Forelimb muscle (tissue), 1 donor: ENCODE results near the gene FKBP6. TPM values are rescaled to one million over a fixed set of nuclear protein-coding genes. Genes with fewer than 3 reads are reported as not detected.
"Not testable (repeated sequence)": the region's sequence is repeated elsewhere in the genome, so short reads cannot be mapped to it uniquely, and the experiment has no call there.

Experiments used
- DNase-seq: peaks from one replicate; pipeline ENCODE4 v3.0.0-alpha.2; 2013; ENCODE audit warnings: low read depth
- polyA plus RNA-seq: library from polyadenylated mRNA; unstranded; fragments of 120-200 nt; gene quantifications from one replicate; pipeline ENCODE4 v1.2.1, GENCODE V29; 2013; ENCODE audit not compliant: insufficient read length

FKBP6 gene
- polyA plus RNA-seq, 1 donor = 0.23 TPM

DNA sequence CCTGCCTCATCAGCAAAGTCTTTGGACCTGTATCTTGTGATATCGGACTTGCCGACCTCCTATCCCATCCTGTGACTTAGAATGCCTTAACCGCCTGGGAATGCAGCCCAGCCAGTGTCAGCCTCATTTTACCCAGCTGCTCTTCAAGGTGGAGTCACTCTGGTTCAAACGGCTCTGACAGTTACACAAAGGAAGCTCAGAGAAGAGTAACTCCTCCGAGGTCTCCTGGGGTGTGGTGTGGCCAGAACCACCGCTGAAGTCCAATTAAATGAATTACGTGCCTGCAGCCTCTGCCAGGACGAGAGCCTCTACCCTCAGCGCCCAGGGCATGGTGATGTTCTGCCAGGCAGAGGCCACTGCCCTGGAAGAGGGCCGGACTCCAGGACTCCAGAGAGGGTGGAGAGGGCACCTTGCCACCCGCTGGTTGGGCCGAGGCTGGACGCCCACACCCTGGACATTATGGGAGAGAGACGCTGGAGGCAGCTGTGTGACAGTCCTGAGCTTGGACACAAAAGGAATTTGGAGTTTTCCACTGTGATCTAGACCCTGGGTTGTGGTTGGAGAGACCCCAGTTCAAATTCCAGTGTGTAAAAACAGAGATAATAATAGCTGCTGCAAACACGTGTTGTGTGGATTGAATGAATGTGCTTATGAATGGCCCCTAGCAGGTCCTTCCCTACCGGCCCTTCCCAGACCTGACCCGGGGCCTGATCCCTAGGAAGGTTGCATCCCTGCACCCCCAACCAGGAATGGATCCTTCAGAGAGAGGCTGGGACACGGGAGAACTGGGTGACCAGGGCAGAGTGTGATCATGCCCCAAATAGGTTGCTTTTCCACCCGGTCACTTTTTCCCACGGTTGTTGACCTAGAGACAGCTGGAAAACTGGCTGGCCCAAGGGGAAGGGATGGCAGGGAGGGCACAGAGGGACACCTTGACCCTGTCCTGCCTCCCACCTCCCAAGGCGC is 67.9 kb downstream of the FKBP6 start:
- DNase-seq = no peak

DNA sequence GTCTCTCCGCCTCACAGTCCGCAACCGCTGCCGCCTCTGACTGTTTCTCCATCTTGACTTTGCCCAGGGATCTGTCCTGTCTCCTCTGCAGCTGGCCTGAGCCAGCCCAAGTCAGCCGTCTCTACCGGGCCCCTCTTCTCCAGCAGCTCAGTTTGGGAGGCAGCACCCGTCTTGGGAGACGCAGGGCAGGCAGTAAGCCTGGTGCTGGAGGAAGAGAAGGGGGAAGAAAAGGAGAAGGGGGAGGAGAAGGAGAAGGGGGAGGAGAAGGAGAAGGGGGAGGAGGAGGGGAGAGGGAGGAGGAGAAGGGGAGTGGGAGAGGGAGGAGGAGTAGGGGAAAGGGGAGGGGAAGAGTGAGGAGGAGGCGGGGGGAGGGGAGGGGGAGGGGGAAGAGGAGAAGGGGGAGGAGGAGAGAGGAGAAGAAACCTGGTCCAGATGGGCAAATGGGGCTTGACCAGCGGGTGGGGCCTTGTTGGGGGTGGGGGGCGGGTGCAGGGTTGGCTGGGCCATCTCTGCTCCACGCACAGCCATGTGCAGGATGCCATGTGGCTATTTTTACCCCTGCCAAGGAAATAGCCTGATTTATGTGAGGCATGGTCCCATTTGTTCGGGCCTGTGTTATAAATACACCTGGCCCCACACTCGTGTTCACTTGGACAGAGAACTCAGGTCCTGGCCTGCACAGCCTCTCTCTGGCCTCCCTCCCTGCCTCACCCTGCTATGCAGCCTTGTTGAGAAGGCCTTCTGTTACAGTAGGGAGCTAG is 69.7 kb downstream of the FKBP6 start:
- no peak for DNase-seq

DNA sequence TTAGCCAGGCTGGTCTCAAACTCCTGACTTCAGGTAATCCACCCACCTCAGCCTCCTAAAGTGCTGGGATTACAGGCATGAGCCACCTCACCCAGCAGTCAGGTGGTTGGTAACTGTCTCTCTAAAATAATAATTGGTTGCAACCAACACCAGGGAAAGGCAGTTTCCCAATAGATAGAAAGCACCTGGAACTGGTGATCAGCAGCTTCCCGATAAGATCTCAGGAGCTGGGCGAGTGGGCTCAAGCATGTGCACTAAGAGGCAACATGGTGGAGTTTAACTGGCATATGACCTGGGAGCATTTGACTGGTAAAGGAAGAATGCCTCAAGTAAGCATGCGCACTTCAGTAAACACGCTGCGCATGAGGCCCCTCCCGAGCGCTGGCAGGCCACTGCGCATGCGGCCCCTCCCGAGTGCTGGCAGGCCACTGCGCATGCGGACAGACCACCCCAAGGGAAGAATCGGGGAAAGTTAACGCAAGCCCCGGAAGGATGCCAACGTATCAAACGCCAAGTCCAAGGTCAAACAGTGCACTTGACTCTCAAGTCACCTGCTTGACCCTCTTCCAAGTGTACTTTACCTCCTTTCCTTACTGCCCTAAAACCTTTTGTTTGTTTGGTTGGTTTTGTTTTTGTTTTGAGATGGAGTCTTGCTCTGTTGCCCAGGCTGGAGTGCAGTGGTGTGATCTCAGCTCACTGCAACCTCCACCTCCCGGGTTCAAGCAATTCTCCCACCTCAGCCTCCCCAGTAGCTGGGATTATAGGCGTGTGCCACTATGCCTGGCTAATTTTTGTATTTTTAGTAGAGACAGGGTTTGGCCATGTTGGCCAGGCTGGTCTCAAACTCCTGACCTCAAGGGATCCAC is 71.5 kb downstream of the FKBP6 start:
- DNase-seq = not testable (repeated sequence)

- DNase-seq = not testable (repeated sequence)
Measured at GRCh38 chr7:73404860-73405259, 76.9 kb downstream of the FKBP6 start.

Other genes with a start within 250 kb of the FKBP6 start
- gene SPDYE9, start 242.1 kb upstream of the FKBP6 start, polyA plus RNA-seq = 0.20 TPM
- 21.1 TPM for gene NSUN5, start 19.3 kb upstream of the FKBP6 start, polyA plus RNA-seq
- 0.67 TPM for gene TRIM50, start 79 bp upstream of the FKBP6 start, polyA plus RNA-seq
- gene FZD9, start 105.6 kb downstream of the FKBP6 start, polyA plus RNA-seq = 18.6 TPM
- gene BAZ1B, start 194.1 kb downstream of the FKBP6 start, polyA plus RNA-seq = 45.5 TPM
- gene BCL7B, start 229.5 kb downstream of the FKBP6 start, polyA plus RNA-seq = 38.4 TPM